HepG2 (cell line): ENCODE results near the gene HADH. TPM values are rescaled to one million over a fixed set of nuclear protein-coding genes. Genes with fewer than 3 reads are reported as not detected.

Source experiments
- ATAC-seq: fragments of 200-7000 bp; cut with Tn5 transposase; 3 replicates; pipeline ENCODE4 v1.9.1; 2020; ENCODE audit warnings: mild to moderate bottlenecking, moderate library complexity
- BruUV-seq: library from RNA; stranded (reverse); fragments of 400-500 nt; replicated peaks from 2 replicates; lab custom pipeline; 2021; lab: Mats Ljungman, UMichigan
- CTCF ChIA-PET: fragments of 300-600 bp; formaldehyde crosslinking; extraction: SDS; loops from one replicate; lab custom pipeline; 2021; ENCODE audit warnings: low total read pairs, inconsistent platforms, low intra/inter-chr PET ratio; lab: Yijun Ruan, JAX
- POLR2A ChIA-PET: fragments of 350-600 bp; sonication (Branson Sonifier 250); formaldehyde crosslinking; loops from one replicate; lab custom pipeline; 2020; ENCODE audit warnings: antibody characterized with exemption, inconsistent platforms; lab: Yijun Ruan, JAX
- DNase-seq: peaks from one replicate; pipeline ENCODE4 v3.0.0-alpha.2; 2015; ENCODE audit warnings: low spot score
- FAIRE-seq: peaks from 3 replicates; lab custom pipeline; 2011; peaks lifted over from hg19 to GRCh38; lab: Jason Lieb, UNC
- H2AFZ ChIP-seq: one replicate; pipeline ENCODE4 v1.6.1; 2011; ENCODE audit warnings: low read length, inconsistent platforms
- H3K27ac ChIP-seq: fragments of 300-600 bp; 3 replicates; pipeline ENCODE4 v1.8.0; 2011; ENCODE audit warnings: mixed run types, mild to moderate bottlenecking, mixed read lengths, low read length, inconsistent platforms; ENCODE audit not compliant: insufficient read depth; ENCODE audit errors: extremely low read length
- H3K27me3 ChIP-seq, 2 experiments: fragments of 200-600 bp in 1 of 2; 2 replicates in 1 of 2; 3 replicates in 1 of 2; pipeline versions ENCODE4 v1.6.0 to v1.8.0; 2011; ENCODE audit warnings: low read length in 2 of 2, mild to moderate bottlenecking in 2 of 2, moderate library complexity in 2 of 2, inconsistent platforms in 1 of 2; ENCODE audit not compliant: insufficient read depth in 2 of 2, control insufficient read depth in 1 of 2
- H3K36me3 ChIP-seq, 2 experiments: fragments of 200-600 bp in 1 of 2; replicated peaks in 1 of 2; 2 replicates in 1 of 2; 3 replicates in 1 of 2; pipeline versions ENCODE4 v1.5.1 to v1.8.0; 2011; ENCODE audit warnings: low read length in 2 of 2, inconsistent platforms in 1 of 2; ENCODE audit not compliant: insufficient read depth in 2 of 2, control insufficient read depth in 1 of 2
- H3K4me1 ChIP-seq: 2 replicates; pipeline ENCODE4 v1.5.1; 2012; ENCODE audit warnings: low read length, inconsistent platforms; ENCODE audit not compliant: insufficient read depth
- H3K4me2 ChIP-seq: 2 replicates; pipeline ENCODE4 v1.6.0; 2011; ENCODE audit warnings: low read depth, low read length, inconsistent platforms
- H3K4me3 ChIP-seq, 3 experiments: fragments of 200-600 bp in 1 of 3; sonication (generic), shearing (Covaris generic) in 1 of 3; replicated peaks in 1 of 3; 2 replicates each; pipeline ENCODE4 v1.5.1; 2011 to 2016; ENCODE audit warnings: low read length in 3 of 3, inconsistent platforms in 2 of 3, low read depth in 2 of 3, mild to moderate bottlenecking in 2 of 3, control low read depth in 1 of 3, mixed read lengths in 1 of 3; ENCODE audit not compliant: insufficient read depth in 1 of 3
- H3K79me2 ChIP-seq: one replicate; pipeline ENCODE4 v1.6.1; 2011; ENCODE audit warnings: low read length, inconsistent platforms; ENCODE audit not compliant: insufficient read depth
- H3K9ac ChIP-seq: 2 replicates; pipeline ENCODE4 v1.6.0; 2011; ENCODE audit warnings: mild to moderate bottlenecking, low read depth, low read length, inconsistent platforms; ENCODE audit not compliant: insufficient read depth
- H3K9me3 ChIP-seq: 2 replicates; pipeline ENCODE4 v1.5.1; 2012; ENCODE audit warnings: mild to moderate bottlenecking, low read length
- H4K20me1 ChIP-seq: 2 replicates; pipeline ENCODE4 v1.6.0; 2011; ENCODE audit warnings: inconsistent platforms, mild to moderate bottlenecking, low read length, moderate library complexity; ENCODE audit not compliant: insufficient read depth
- ATF4 ChIP-seq, 2 experiments: fragments of 450-650 bp in 1 of 2; sonication (generic) in 1 of 2; formaldehyde crosslinking; IDR thresholded peaks; 2 replicates each; pipeline versions ENCODE4 v1.5.0 to v1.8.0; 2020 to 2022; ENCODE audit warnings: mild to moderate bottlenecking in 1 of 2, missing genetic modification reagents in 1 of 2
- CEBPB ChIP-seq: IDR thresholded peaks from 2 replicates; pipeline ENCODE4 v1.6.1; 2011; ENCODE audit warnings: low read depth, low read length, improper control_type of control experiment, borderline replicate concordance
- CEBPG ChIP-seq: IDR thresholded peaks from 2 replicates; pipeline ENCODE4 v1.6.1; 2016
- PLSCR1 ChIP-seq: sonication (generic); formaldehyde crosslinking; IDR thresholded peaks from 2 replicates; pipeline ENCODE4 v1.5.0; 2020; ENCODE audit warnings: missing genetic modification reagents, mild to moderate bottlenecking, borderline replicate concordance
- U2AF2 ChIP-seq: fragments of 200-400 bp; formaldehyde crosslinking; IDR thresholded peaks from 2 replicates; pipeline ENCODE4 v1.6.1; 2017; ENCODE audit warnings: low read depth, mild to moderate bottlenecking, low read length
- ZIK1 ChIP-seq: sonication (generic); formaldehyde crosslinking; IDR thresholded peaks from 2 replicates; pipeline ENCODE4 v1.5.0; 2020; ENCODE audit warnings: mild to moderate bottlenecking, low read depth, missing genetic modification reagents, borderline replicate concordance
- ZNF281 ChIP-seq: sonication (generic); formaldehyde crosslinking; IDR thresholded peaks from 2 replicates; pipeline ENCODE4 v1.4.0; 2020; ENCODE audit warnings: missing genetic modification reagents, borderline replicate concordance
- ZNF567 ChIP-seq: sonication (generic); formaldehyde crosslinking; IDR thresholded peaks from 2 replicates; pipeline ENCODE4 v1.8.1; 2023; ENCODE audit warnings: mild to moderate bottlenecking, missing genetic modification reagents, borderline replicate concordance
- WGBS: methylation state at CpG from one replicate; pipeline ENCODE4 v1.1.6; 2017; ENCODE audit warnings: low lambda C conversion rate; 5-methylcytosine and 5-hydroxymethylcytosine counted together
- in situ Hi-C: cut with HindIII; loops from 2 replicates; pipeline ENCODE4 v1.10.0; 2017; ENCODE audit warnings: low pct_unique_long_range_greater_than_20kb; ENCODE audit not compliant: extremely low pct_ligation_motif_present
- intact Hi-C: fragments of 100-400 bp; cut with micrococcal nuclease; formaldehyde crosslinking; loops from one replicate; pipeline ENCODE4 v1.10.0; 2022; ENCODE audit not compliant: unreplicated experiment
- polyA plus RNA-seq, 8 experiments: library from polyadenylated mRNA; depleted of rRNA in 3 of 8; stranded (reverse) in 7 of 8; unstranded in 1 of 8; fragments of >200 nt; fragmentation: Illumina TruSeq in 4 of 8; extraction: Trizol in 4 of 8; gene quantifications; 2 replicates each; pipeline versions ENCODE4 v1.2.1 to v1.2.3, GENCODE V29; 2011 to 2016; ENCODE audit warnings: low read depth in 4 of 8, missing spikeins in 1 of 8, mixed read lengths in 1 of 8; ENCODE audit not compliant: insufficient read depth in 1 of 8
- total RNA-seq, 5 experiments: library from RNA; depleted of rRNA; stranded (reverse); fragments of >200 nt; fragmentation: Illumina TruSeq; extraction: Trizol; gene quantifications; 2 replicates each; pipeline ENCODE4 v1.2.3, GENCODE V29; 2016; ENCODE audit warnings: low read depth in 1 of 5

HADH gene
- total and polyA plus RNA-seq, 2 of the 13 experiments (the other 11 are each of a cell fraction or from before 2014, with no cell fraction given): 29.6 to 33.9 TPM

- CTCF ChIA-PET: no interaction called here
- no TSS peak for BruUV-seq
- no peak overlapping the region for H3K27ac ChIP-seq
- in situ Hi-C loops: no loop called here
- intact Hi-C loops: no loop called here
- peaks cover 32% of the 10 kb centered on the region for H3K4me1 ChIP-seq
- H3K4me2 ChIP-seq: no peak overlapping the region
- H2AFZ ChIP-seq: no peak overlapping the region
- TF ChIP-seq ZIK1 (CRISPR knock-in tag): no peak
- TF ChIP-seq ZNF567 (CRISPR knock-in tag): no peak
- TF ChIP-seq, all 625 proteins: peak for 0
- DNase-seq (no peak), FAIRE-seq (no peak), ATAC-seq (no peak; the same call in 2 of the 3 replicates)
- no peak overlapping the region for H3K4me3 ChIP-seq
- peaks cover 31% of the 10 kb centered on the region for H3K79me2 ChIP-seq
- POLR2A ChIA-PET: no interaction called here
- 92% methylated on average over 2 of the region's 2 CpGs for WGBS
- H4K20me1 ChIP-seq: no peaks in the 10 kb centered on the region
- H3K9me3 ChIP-seq: no peaks in the 10 kb centered on the region
- H3K36me3 ChIP-seq: peaks cover 0 to 4% of the 10 kb centered on the region in 2 experiments; a peak in 1 of 5 replicates
- no peaks in the 10 kb centered on the region for H3K27me3 ChIP-seq
- no peak overlapping the region for H3K9ac ChIP-seq
Observed at GRCh38 chr4:107997794-107998193, 8.1 kb downstream of the HADH start.

GRCh38 chr4:107999932-108000539, 10.3 kb downstream of the HADH start:
- no peak for DNase-seq
- Histone ChIP-seq H3K9me3 (no peaks in the 10 kb centered on the region), H3K79me2 (peaks cover 11% of the 10 kb centered on the region), H3K36me3 (peaks cover 0 to 4% of the 10 kb centered on the region in 2 experiments; a peak in 1 of 5 replicates), H3K4me2 (no peak overlapping the region), H3K27ac (no peak overlapping the region), H3K4me3 (no peak overlapping the region), H3K27me3 (no peaks in the 10 kb centered on the region), H3K4me1 (peaks cover 24% of the 10 kb centered on the region), H2AFZ (no peak overlapping the region), H4K20me1 (no peaks in the 10 kb centered on the region), H3K9ac (no peak overlapping the region)
- intact Hi-C loops (no loop called here), in situ Hi-C loops (no loop called here)
- ATAC-seq: no peak
- 77% methylated on average over 2 of the region's 2 CpGs for WGBS
- TF ChIP-seq ATF4 (CRISPR knock-in tag; IDR thresholded peaks at IDR 0.05): peak; percentile 35 to 91; a peak in 2 of 4 replicates
- TF ChIP-seq CEBPB: peak; percentile 87
- TF ChIP-seq U2AF2: no peak
- peak; percentile 50; the same call in 1 of the 2 replicates for TF ChIP-seq CEBPG
- TF ChIP-seq ZNF281 (CRISPR knock-in tag): no peak
- no peak for TF ChIP-seq PLSCR1 (CRISPR knock-in tag)
- no TSS peak for BruUV-seq
- FAIRE-seq: no peak
- CTCF ChIA-PET: no interaction called here
- POLR2A ChIA-PET: no interaction called here
